GM12878 (cell line): ENCODE results near the gene GIMD1. TPM values are rescaled to one million over a fixed set of nuclear protein-coding genes. Genes with fewer than 3 reads are reported as not detected.

Experiments
- ATAC-seq: fragments of 200-7000 bp; cut with Tn5 transposase; 3 replicates; pipeline ENCODE4 v1.9.1; 2020; ENCODE audit warnings: mild to moderate bottlenecking, moderate library complexity
- BruUV-seq: library from RNA; stranded (reverse); fragments of 400-500 nt; replicated peaks from 2 replicates; lab custom pipeline; 2021; lab: Mats Ljungman, UMichigan
- CTCF ChIA-PET: fragments of 300-600 bp; sonication (Branson Sonifier 250); formaldehyde crosslinking; extraction: SDS; loops from one replicate; lab custom pipeline; 2021; ENCODE audit warnings: inconsistent platforms; lab: Yijun Ruan, JAX
- POLR2A ChIA-PET: fragments of 350-600 bp; formaldehyde crosslinking; extraction: SDS; loops from one replicate; lab custom pipeline; 2021; ENCODE audit warnings: inconsistent platforms; lab: Charles Lee
- RAD21 ChIA-PET: fragments of 300-600 bp; sonication (Branson Sonifier 250); formaldehyde crosslinking; loops from one replicate; lab custom pipeline; 2023; ENCODE audit warnings: antibody characterized with exemption; ENCODE audit not compliant: unreplicated experiment; lab: Charles Lee
- SMC1A ChIA-PET: fragments of 300-600 bp; sonication (Branson Sonifier 250); formaldehyde crosslinking; loops from one replicate; lab custom pipeline; 2023; ENCODE audit not compliant: unreplicated experiment, uncharacterized antibody; lab: Charles Lee
- DNase-seq: peaks from one replicate; pipeline ENCODE4 v3.0.0-alpha.2; 2011; ENCODE audit warnings: low read depth, low spot score
- FAIRE-seq: peaks from 3 replicates; lab custom pipeline; 2011; peaks lifted over from hg19 to GRCh38; lab: Jason Lieb, UNC
- H2AFZ ChIP-seq: 2 replicates; pipeline ENCODE4 v1.6.0; 2011; ENCODE audit warnings: low read depth, low read length, control low read depth; ENCODE audit not compliant: control insufficient read depth
- H3K27ac ChIP-seq: 2 replicates; pipeline ENCODE4 v1.5.1; 2011; ENCODE audit warnings: control low read depth; ENCODE audit not compliant: control insufficient read depth, insufficient read depth
- H3K27me3 ChIP-seq, 2 experiments: replicated peaks in 1 of 2; 2 replicates each; pipeline versions ENCODE4 v1.6.0 to v1.6.1; 2011; ENCODE audit warnings: low read length in 1 of 2; ENCODE audit not compliant: control insufficient read depth in 2 of 2, insufficient read depth in 2 of 2
- H3K36me3 ChIP-seq, 2 experiments: 2 replicates each; pipeline ENCODE4 v1.5.1; 2011; ENCODE audit warnings: low read length in 1 of 2; ENCODE audit not compliant: control insufficient read depth in 2 of 2, insufficient read depth in 2 of 2
- H3K4me1 ChIP-seq: 2 replicates; pipeline ENCODE4 v1.6.1; 2011; ENCODE audit warnings: mild to moderate bottlenecking, low read length, moderate library complexity, mixed read lengths; ENCODE audit not compliant: control insufficient read depth, insufficient read depth
- H3K4me2 ChIP-seq: 2 replicates; pipeline ENCODE4 v1.6.0; 2011; ENCODE audit warnings: control low read depth; ENCODE audit not compliant: control insufficient read depth, insufficient read depth
- H3K4me3 ChIP-seq: fragments of 200-600 bp; sonication (generic); 2 replicates; pipeline ENCODE4 v1.5.1; 2016
- H3K79me2 ChIP-seq: 2 replicates; pipeline ENCODE4 v1.6.0; 2011; ENCODE audit warnings: low read length; ENCODE audit not compliant: control insufficient read depth, insufficient read depth
- H3K9ac ChIP-seq: 2 replicates; pipeline ENCODE4 v1.8.0; 2011; ENCODE audit warnings: low read length, control low read depth, mixed read lengths; ENCODE audit not compliant: control insufficient read depth, insufficient read depth
- H3K9me3 ChIP-seq: replicated peaks from 3 replicates; pipeline ENCODE4 v1.5.1; 2011; ENCODE audit warnings: mild to moderate bottlenecking, low read length; ENCODE audit not compliant: control insufficient read depth, insufficient read depth
- H4K20me1 ChIP-seq: 2 replicates; pipeline ENCODE4 v1.6.0; 2011; ENCODE audit not compliant: control insufficient read depth, insufficient read depth
- ATF3 ChIP-seq: IDR thresholded peaks from 2 replicates; pipeline ENCODE4 v1.6.1; 2011; ENCODE audit warnings: low read depth, mild to moderate bottlenecking, low read length, moderate library complexity, borderline replicate concordance; ENCODE audit errors: extremely low read depth
- BRCA1 ChIP-seq: IDR thresholded peaks from 2 replicates; pipeline ENCODE4 v1.6.1; 2011; ENCODE audit warnings: low read depth, low read length, improper control_type of control experiment
- CREM ChIP-seq: IDR thresholded peaks from 2 replicates; pipeline ENCODE4 v1.6.1; 2014; ENCODE audit warnings: antibody characterized with exemption, low read depth
- EZH2 ChIP-seq: IDR thresholded peaks from 2 replicates; pipeline ENCODE4 v1.6.1; 2012; ENCODE audit warnings: low read depth, mild to moderate bottlenecking, control low read depth, inconsistent platforms, low read length, borderline replicate concordance; ENCODE audit not compliant: control insufficient read depth
- FOS ChIP-seq: IDR thresholded peaks from 3 replicates; pipeline ENCODE4 v1.6.1; 2011; ENCODE audit warnings: borderline replicate concordance; ENCODE audit not compliant: insufficient read length; ENCODE audit errors: extremely low read depth
- GABPA ChIP-seq: IDR thresholded peaks from 2 replicates; pipeline ENCODE4 v1.6.1; 2014; ENCODE audit warnings: antibody characterized with exemption, low read depth, mild to moderate bottlenecking, inconsistent platforms
- HSF1 ChIP-seq: fragments of 150-350 bp; IDR thresholded peaks from 2 replicates; pipeline ENCODE4 v1.6.1; 2014; ENCODE audit warnings: mild to moderate bottlenecking, low read depth, low read length
- JUND ChIP-seq: IDR thresholded peaks from 2 replicates; pipeline ENCODE4 v1.6.1; 2012; ENCODE audit warnings: low read depth, mild to moderate bottlenecking, low read length, improper control_type of control experiment, moderate library complexity
- KAT2A ChIP-seq: conservative IDR thresholded peaks from 2 replicates; pipeline ENCODE4 v1.6.1; 2011; ENCODE audit warnings: low read depth, low read length; ENCODE audit not compliant: control insufficient read depth
- KLF5 ChIP-seq: fragments of 450-650 bp; IDR thresholded peaks from 2 replicates; pipeline ENCODE4 v1.6.1; 2014; ENCODE audit warnings: mild to moderate bottlenecking; ENCODE audit not compliant: partially characterized antibody
- MAX ChIP-seq: IDR thresholded peaks from 2 replicates; pipeline ENCODE4 v1.6.1; 2012; ENCODE audit warnings: low read depth, low read length, improper control_type of control experiment
- MXI1 ChIP-seq: fragments of 150-350 bp; IDR thresholded peaks from 2 replicates; pipeline ENCODE4 v1.6.1; 2011; ENCODE audit warnings: low read depth, mild to moderate bottlenecking, inconsistent platforms, low read length, improper control_type of control experiment
- NFIC ChIP-seq: IDR thresholded peaks from 2 replicates; pipeline ENCODE4 v1.6.1; 2012; ENCODE audit warnings: low read depth, mild to moderate bottlenecking, inconsistent platforms, low read length, moderate library complexity
- NFYA ChIP-seq: IDR thresholded peaks from 2 replicates; pipeline ENCODE4 v1.6.1; 2011; ENCODE audit warnings: low read depth, mild to moderate bottlenecking, low read length, improper control_type of control experiment, borderline replicate concordance
- NFYB ChIP-seq: IDR thresholded peaks from 2 replicates; pipeline ENCODE4 v1.6.1; 2011; ENCODE audit warnings: low read depth, mild to moderate bottlenecking, low read length, improper control_type of control experiment, moderate library complexity; ENCODE audit not compliant: insufficient read depth
- SMAD1 ChIP-seq: fragments of 450-650 bp; IDR thresholded peaks from 2 replicates; pipeline ENCODE4 v1.6.1; 2018; ENCODE audit warnings: mild to moderate bottlenecking, low read depth; ENCODE audit not compliant: partially characterized antibody
- ZNF24 ChIP-seq: fragments of 450-650 bp; IDR thresholded peaks from 2 replicates; pipeline ENCODE4 v1.6.1; 2017; ENCODE audit warnings: antibody characterized with exemption, mild to moderate bottlenecking
- ZNF687 ChIP-seq: fragments of 450-650 bp; IDR thresholded peaks from 2 replicates; pipeline ENCODE4 v1.6.1; 2017; ENCODE audit warnings: mild to moderate bottlenecking, moderate library complexity
- ZSCAN29 ChIP-seq: fragments of 450-650 bp; IDR thresholded peaks from 2 replicates; pipeline ENCODE4 v1.6.1; 2017; ENCODE audit warnings: mild to moderate bottlenecking, moderate library complexity
- WGBS: methylation state at CpG from one replicate; pipeline ENCODE4 v1.1.6; 2016; ENCODE audit warnings: low lambda C conversion rate; ENCODE audit not compliant: insufficient replicate concordance, insufficient coverage; ENCODE audit errors: missing lambda C conversion rate; 5-methylcytosine and 5-hydroxymethylcytosine counted together
- in situ Hi-C: fragments of 300-500 bp; cut with MboI; formaldehyde crosslinking; loops from 9 replicates; pipeline ENCODE4 v1.14.3; 2018; ENCODE audit warnings: mixed read lengths
- intact Hi-C: fragments of 100-400 bp; cut with micrococcal nuclease; formaldehyde crosslinking; loops from one replicate; pipeline ENCODE4 v1.14.2; 2022; ENCODE audit not compliant: unreplicated experiment
- polyA plus RNA-seq, 11 experiments: library from polyadenylated mRNA; depleted of rRNA in 4 of 11; unstranded in 6 of 11; stranded (reverse) in 5 of 11; fragments of >200 nt; fragmentation: Nextera tagmentation in 4 of 11; fragmentation: Illumina TruSeq in 1 of 11; extraction: Ambion mirVana in 4 of 11; extraction: Trizol in 1 of 11; gene quantifications; 1 replicate in 1 of 11; 2 replicates in 10 of 11; pipeline versions ENCODE4 v1.2.1 to v1.2.3, GENCODE V29; 2011 to 2016; ENCODE audit warnings: inconsistent platforms in 2 of 11, missing spikeins in 2 of 11, low read depth in 1 of 11
- total RNA-seq, 4 experiments: library from RNA; depleted of rRNA in 3 of 4; stranded (reverse); fragments of >200 nt in 3 of 4; fragmentation: Illumina TruSeq in 1 of 4; extraction: Trizol in 1 of 4; gene quantifications; 2 replicates each; pipeline versions ENCODE4 v1.2.1 to v1.2.3, GENCODE V29; 2013 to 2021

GIMD1 gene
- total and polyA plus RNA-seq, 10 of the 15 experiments (the other 5 are each of a cell fraction or from before 2014, with no cell fraction given), result 0.14 TPM; not detected in 9

- H3K4me3 ChIP-seq, result no peak overlapping the region
- ChIA-PET SMC1A (no interaction called here), CTCF (no interaction called here), RAD21 (no interaction called here), POLR2A (no interaction called here)
- H3K4me2 ChIP-seq, result no peak overlapping the region
- H3K27ac ChIP-seq, result no peak overlapping the region
- WGBS, result 91% methylated on average over 1 of the region's 1 CpG
- peaks cover 7 to 35% of the 10 kb centered on the region in 2 experiments for H3K36me3 ChIP-seq
- no peak overlapping the region for H2AFZ ChIP-seq
- H3K9me3 ChIP-seq, result peaks cover 18% of the 10 kb centered on the region; the same call in 2 of the 3 replicates
- intact Hi-C loops, result no loop called here
- H3K27me3 ChIP-seq, result no peaks in the 10 kb centered on the region
- ATAC-seq (no peak), DNase-seq (no peak), FAIRE-seq (no peak)
- no peak for TF ChIP-seq MAX
- TF ChIP-seq HSF1, result no peak
- no peak for TF ChIP-seq ZNF24
- TF ChIP-seq ZNF687, result no peak
- no peak for TF ChIP-seq GABPA
- TF ChIP-seq ZSCAN29, result no peak
- TF ChIP-seq KLF5, result no peak
- TF ChIP-seq KAT2A, result no peak
- TF ChIP-seq MXI1, result no peak
- no peak for TF ChIP-seq JUND
- no peak for TF ChIP-seq BRCA1
- no peak for TF ChIP-seq CREM
- no peak for TF ChIP-seq EZH2
- TF ChIP-seq ATF3, result no peak
- no peak for TF ChIP-seq NFYA
- no peak for TF ChIP-seq FOS
- no peak for TF ChIP-seq NFYB
- TF ChIP-seq NFIC, result no peak
- no peak for TF ChIP-seq SMAD1
- no TSS peak for BruUV-seq
- in situ Hi-C loops, result no loop called here
- H4K20me1 ChIP-seq, result no peaks in the 10 kb centered on the region
- H3K79me2 ChIP-seq, result peaks cover 5% of the 10 kb centered on the region
- no peak overlapping the region for H3K9ac ChIP-seq
- no peaks in the 10 kb centered on the region for H3K4me1 ChIP-seq
These were observed 27.8 kb downstream of the GIMD1 start for GRCh38 chr4:106340774-106341173.
